HepG2 (cell line): ENCODE data around the gene SYMPK. TPM values are rescaled to one million over a fixed set of nuclear protein-coding genes. Genes with fewer than 3 reads are reported as not detected.
A peak's percentile ranks its signal among the peaks of the same experiment; 100 is the strongest.

Source experiments
- ATAC-seq: fragments of 200-7000 bp; cut with Tn5 transposase; 3 replicates; pipeline ENCODE4 v1.9.1; 2020; ENCODE audit warnings: mild to moderate bottlenecking, moderate library complexity
- BruUV-seq: library from RNA; stranded (reverse); fragments of 400-500 nt; replicated peaks from 2 replicates; lab custom pipeline; 2021; lab: Mats Ljungman, UMichigan
- CTCF ChIA-PET: fragments of 300-600 bp; formaldehyde crosslinking; extraction: SDS; loops from one replicate; lab custom pipeline; 2021; ENCODE audit warnings: low total read pairs, inconsistent platforms, low intra/inter-chr PET ratio; lab: Yijun Ruan, JAX
- POLR2A ChIA-PET: fragments of 350-600 bp; sonication (Branson Sonifier 250); formaldehyde crosslinking; loops from one replicate; lab custom pipeline; 2020; ENCODE audit warnings: antibody characterized with exemption, inconsistent platforms; lab: Yijun Ruan, JAX
- DNase-seq: peaks from one replicate; pipeline ENCODE4 v3.0.0-alpha.2; 2015; ENCODE audit warnings: low spot score
- FAIRE-seq: peaks from 3 replicates; lab custom pipeline; 2011; peaks lifted over from hg19 to GRCh38; lab: Jason Lieb, UNC
- H2AFZ ChIP-seq: one replicate; pipeline ENCODE4 v1.6.1; 2011; ENCODE audit warnings: low read length, inconsistent platforms
- H3K27ac ChIP-seq: fragments of 300-600 bp; 3 replicates; pipeline ENCODE4 v1.8.0; 2011; ENCODE audit warnings: mixed run types, mild to moderate bottlenecking, mixed read lengths, low read length, inconsistent platforms; ENCODE audit not compliant: insufficient read depth; ENCODE audit errors: extremely low read length
- H3K27me3 ChIP-seq, 2 experiments: fragments of 200-600 bp in 1 of 2; 2 replicates in 1 of 2; 3 replicates in 1 of 2; pipeline versions ENCODE4 v1.6.0 to v1.8.0; 2011; ENCODE audit warnings: low read length in 2 of 2, mild to moderate bottlenecking in 2 of 2, moderate library complexity in 2 of 2, inconsistent platforms in 1 of 2; ENCODE audit not compliant: insufficient read depth in 2 of 2, control insufficient read depth in 1 of 2
- H3K36me3 ChIP-seq, 2 experiments: fragments of 200-600 bp in 1 of 2; replicated peaks in 1 of 2; 2 replicates in 1 of 2; 3 replicates in 1 of 2; pipeline versions ENCODE4 v1.5.1 to v1.8.0; 2011; ENCODE audit warnings: low read length in 2 of 2, inconsistent platforms in 1 of 2; ENCODE audit not compliant: insufficient read depth in 2 of 2, control insufficient read depth in 1 of 2
- H3K4me1 ChIP-seq: 2 replicates; pipeline ENCODE4 v1.5.1; 2012; ENCODE audit warnings: low read length, inconsistent platforms; ENCODE audit not compliant: insufficient read depth
- H3K4me2 ChIP-seq: 2 replicates; pipeline ENCODE4 v1.6.0; 2011; ENCODE audit warnings: low read depth, low read length, inconsistent platforms
- H3K4me3 ChIP-seq, 3 experiments: fragments of 200-600 bp in 1 of 3; sonication (generic), shearing (Covaris generic) in 1 of 3; replicated peaks in 1 of 3; 2 replicates each; pipeline ENCODE4 v1.5.1; 2011 to 2016; ENCODE audit warnings: low read length in 3 of 3, inconsistent platforms in 2 of 3, low read depth in 2 of 3, mild to moderate bottlenecking in 2 of 3, control low read depth in 1 of 3, mixed read lengths in 1 of 3; ENCODE audit not compliant: insufficient read depth in 1 of 3
- H3K79me2 ChIP-seq: one replicate; pipeline ENCODE4 v1.6.1; 2011; ENCODE audit warnings: low read length, inconsistent platforms; ENCODE audit not compliant: insufficient read depth
- H3K9ac ChIP-seq: 2 replicates; pipeline ENCODE4 v1.6.0; 2011; ENCODE audit warnings: mild to moderate bottlenecking, low read depth, low read length, inconsistent platforms; ENCODE audit not compliant: insufficient read depth
- H3K9me3 ChIP-seq: 2 replicates; pipeline ENCODE4 v1.5.1; 2012; ENCODE audit warnings: mild to moderate bottlenecking, low read length
- H4K20me1 ChIP-seq: 2 replicates; pipeline ENCODE4 v1.6.0; 2011; ENCODE audit warnings: inconsistent platforms, mild to moderate bottlenecking, low read length, moderate library complexity; ENCODE audit not compliant: insufficient read depth
- BATF2 ChIP-seq: sonication (generic); formaldehyde crosslinking; IDR thresholded peaks from 2 replicates; pipeline ENCODE4 v1.8.0; 2022; ENCODE audit warnings: mild to moderate bottlenecking, missing genetic modification reagents, moderate library complexity
- CBX1 ChIP-seq: IDR thresholded peaks from one replicate; pipeline ENCODE4 v1.6.1; 2016; ENCODE audit warnings: antibody characterized with exemption, low read depth
- CBX5 ChIP-seq: sonication (generic); formaldehyde crosslinking; IDR thresholded peaks from 2 replicates; pipeline ENCODE4 v1.4.0; 2020; ENCODE audit warnings: missing genetic modification reagents, borderline replicate concordance
- ETV5 ChIP-seq: IDR thresholded peaks from 2 replicates; pipeline ENCODE4 v1.6.1; 2018; ENCODE audit warnings: missing biosample characterization, missing genetic modification reagents, inconsistent platforms, borderline replicate concordance
- HES4 ChIP-seq: sonication (generic); formaldehyde crosslinking; IDR thresholded peaks from 2 replicates; pipeline ENCODE4 v1.9.0; 2021; ENCODE audit warnings: mild to moderate bottlenecking, missing genetic modification reagents, borderline replicate concordance
- KDM5A ChIP-seq: fragments of 200-600 bp; sonication (generic); IDR thresholded peaks from 2 replicates; pipeline ENCODE4 v1.7.0; 2018; ENCODE audit warnings: antibody characterized with exemption, mild to moderate bottlenecking, low read length, borderline replicate concordance
- KLF13 ChIP-seq: sonication (generic); formaldehyde crosslinking; IDR thresholded peaks from 2 replicates; pipeline ENCODE4 v1.4.0; 2020; ENCODE audit warnings: mild to moderate bottlenecking, missing genetic modification reagents
- NR0B2 ChIP-seq: sonication (generic); formaldehyde crosslinking; IDR thresholded peaks from 2 replicates; pipeline ENCODE4 v1.4.0; 2020; ENCODE audit warnings: mild to moderate bottlenecking, missing genetic modification reagents
- SATB2 ChIP-seq: sonication (generic); formaldehyde crosslinking; IDR thresholded peaks from 2 replicates; pipeline ENCODE4 v1.5.0; 2020; ENCODE audit warnings: missing genetic modification reagents
- UBTF ChIP-seq: sonication (generic); formaldehyde crosslinking; IDR thresholded peaks from 2 replicates; pipeline ENCODE4 v1.4.0; 2020; ENCODE audit warnings: mild to moderate bottlenecking, missing genetic modification reagents
- ZFP41 ChIP-seq: sonication (generic); formaldehyde crosslinking; IDR thresholded peaks from 2 replicates; pipeline ENCODE4 v1.4.0; 2020; ENCODE audit warnings: mild to moderate bottlenecking, missing genetic modification reagents, borderline replicate concordance
- ZGPAT ChIP-seq: IDR thresholded peaks from 2 replicates; pipeline ENCODE4 v1.6.1; 2016; ENCODE audit warnings: mild to moderate bottlenecking
- ZIK1 ChIP-seq: sonication (generic); formaldehyde crosslinking; IDR thresholded peaks from 2 replicates; pipeline ENCODE4 v1.5.0; 2020; ENCODE audit warnings: mild to moderate bottlenecking, low read depth, missing genetic modification reagents, borderline replicate concordance
- ZNF253 ChIP-seq: sonication (generic); formaldehyde crosslinking; IDR thresholded peaks from 2 replicates; pipeline ENCODE4 v1.8.0; 2022; ENCODE audit warnings: mild to moderate bottlenecking, missing genetic modification reagents, borderline replicate concordance
- ZNF3 ChIP-seq: IDR thresholded peaks from 2 replicates; pipeline ENCODE4 v1.7.0; 2017; ENCODE audit warnings: inconsistent platforms
- ZNF331 ChIP-seq: sonication (generic); formaldehyde crosslinking; IDR thresholded peaks from 2 replicates; pipeline ENCODE4 v1.4.0; 2020; ENCODE audit warnings: missing genetic modification reagents
- ZNF543 ChIP-seq: sonication (generic); formaldehyde crosslinking; IDR thresholded peaks from 2 replicates; pipeline ENCODE4 v1.4.0; 2020; ENCODE audit warnings: mild to moderate bottlenecking, missing genetic modification reagents
- ZNF879 ChIP-seq: sonication (generic); formaldehyde crosslinking; IDR thresholded peaks from 2 replicates; pipeline ENCODE4 v1.8.1; 2023; ENCODE audit warnings: missing genetic modification reagents
- WGBS: methylation state at CpG from one replicate; pipeline ENCODE4 v1.1.6; 2017; ENCODE audit warnings: low lambda C conversion rate; 5-methylcytosine and 5-hydroxymethylcytosine counted together
- in situ Hi-C: cut with HindIII; loops from 2 replicates; pipeline ENCODE4 v1.10.0; 2017; ENCODE audit warnings: low pct_unique_long_range_greater_than_20kb; ENCODE audit not compliant: extremely low pct_ligation_motif_present
- intact Hi-C: fragments of 100-400 bp; cut with micrococcal nuclease; formaldehyde crosslinking; loops from one replicate; pipeline ENCODE4 v1.10.0; 2022; ENCODE audit not compliant: unreplicated experiment
- polyA plus RNA-seq, 8 experiments: library from polyadenylated mRNA; depleted of rRNA in 3 of 8; stranded (reverse) in 7 of 8; unstranded in 1 of 8; fragments of >200 nt; fragmentation: Illumina TruSeq in 4 of 8; extraction: Trizol in 4 of 8; gene quantifications; 2 replicates each; pipeline versions ENCODE4 v1.2.1 to v1.2.3, GENCODE V29; 2011 to 2016; ENCODE audit warnings: low read depth in 4 of 8, missing spikeins in 1 of 8, mixed read lengths in 1 of 8; ENCODE audit not compliant: insufficient read depth in 1 of 8
- total RNA-seq, 5 experiments: library from RNA; depleted of rRNA; stranded (reverse); fragments of >200 nt; fragmentation: Illumina TruSeq; extraction: Trizol; gene quantifications; 2 replicates each; pipeline ENCODE4 v1.2.3, GENCODE V29; 2016; ENCODE audit warnings: low read depth in 1 of 5

Gene SYMPK
- total and polyA plus RNA-seq, 2 of the 13 experiments (the other 11 are each of a cell fraction or from before 2014, with no cell fraction given): 21.9 to 55.7 TPM

GRCh38 chr19:45768984-45769782, 93.8 kb downstream of the SYMPK start, which contains the start of gene SIX5:
Gene SIX5 (minus strand): TSS chr19:45769252. CDS start chr19:45768844, 408 bp downstream.
- H3K79me2 ChIP-seq: peaks cover 3% of the 10 kb centered on the region
- FAIRE-seq: peak; percentile 70
- peak within 1 kb of the TSS; percentile 75 to 87 (median 76) for H3K4me3 ChIP-seq
- intact Hi-C loops: loop anchor here (2.0 to 5.0 kb wide), 2 partner anchors 37 to 76 kb away; partner anchors contain the start of genes FBXO46, MEIOSIN and QPCTL
- no peaks in the 10 kb centered on the region for H3K36me3 ChIP-seq
- no TSS peak for BruUV-seq
- peak within 1 kb of the TSS; percentile 99 for H3K4me2 ChIP-seq
- no peaks in the 10 kb centered on the region for H4K20me1 ChIP-seq
- no peaks in the 10 kb centered on the region for H3K27me3 ChIP-seq
- H3K9me3 ChIP-seq: no peaks in the 10 kb centered on the region
- H3K4me1 ChIP-seq: peaks cover 16% of the 10 kb centered on the region
- DNase-seq: peak; percentile 95
- peak within 1 kb of the TSS; percentile 91 for H3K27ac ChIP-seq
- no peak within 1 kb of the TSS for H2AFZ ChIP-seq
- WGBS: 0% methylated on average over 22 of the region's 70 CpGs
- in situ Hi-C loops: no loop called here
- ChIA-PET CTCF (interaction anchor here (1.2 to 2.4 kb wide), 2 partner anchors 10 to 30 kb away, joined by 3 to 17 read pairs; no protein-coding TSS in a partner anchor), POLR2A (interaction anchor here (0.6 to 4.7 kb wide), 35 partner anchors 8 to 833 kb away, joined by 3 to 94 read pairs (median 6); partner anchors contain the start of genes DMPK, DMWD, FBXO46 and FOXA3)
- peak; percentile 68 for ATAC-seq
- H3K9ac ChIP-seq: peak within 1 kb of the TSS; percentile 91
- 0 out of 2 replicates have a peak, but pooled peaks have one; percentile 55 for TF ChIP-seq ZIK1 (CRISPR knock-in tag)
- TF ChIP-seq KDM5A: peak; percentile 34; the same call in 1 of the 2 replicates
- no peak for TF ChIP-seq ZNF879
- TF ChIP-seq NR0B2 (CRISPR knock-in tag): peak; percentile 65; the same call in 1 of the 2 replicates
- TF ChIP-seq ZNF3 (CRISPR knock-in tag): no peak
- peak; percentile 80; the same call in 1 of the 2 replicates for TF ChIP-seq BATF2
- TF ChIP-seq ZNF331: peak; percentile 81
- TF ChIP-seq HES4: peak; percentile 72; the same call in 1 of the 2 replicates
- peak; percentile 35; the same call in 1 of the 2 replicates for TF ChIP-seq ETV5
- TF ChIP-seq ZFP41 (CRISPR knock-in tag): no peak
- TF ChIP-seq SATB2: no peak; the same call in 1 of the 2 replicates
- TF ChIP-seq ZNF253: no peak
- TF ChIP-seq CBX5: peak; percentile 25; the same call in 1 of the 2 replicates
- TF ChIP-seq ZNF543 (CRISPR knock-in tag): peak; percentile 55; the same call in 1 of the 2 replicates
- no peak for TF ChIP-seq KLF13 (CRISPR knock-in tag)
- TF ChIP-seq ZGPAT (CRISPR knock-in tag): peak; percentile 76; the same call in 1 of the 2 replicates
- peak; percentile 59 for TF ChIP-seq CBX1
- TF ChIP-seq UBTF (CRISPR knock-in tag): peak; percentile 65
